GM19238 (cell line): Measurements from ENCODE around the gene CDH1.
"Not testable (repeated sequence)": the region's sequence is repeated elsewhere in the genome, so short reads cannot be mapped to it uniquely, and the experiment has no call there.

Experiments used
- DNase-seq: peaks from one replicate; pipeline ENCODE4 v3.0.0; 2011; ENCODE audit warnings: low spot score; ENCODE audit not compliant: insufficient read length

Gene CDH1

GRCh38 chr16:68787419-68787807 is 50.3 kb downstream of the CDH1 start:
- DNase-seq = not testable (repeated sequence)

GRCh38 chr16:68790130-68790761 is 53.2 kb downstream of the CDH1 start:
- DNase-seq = no peak

- no peak for DNase-seq
These were observed 53.9 kb downstream of the CDH1 start for GRCh38 chr16:68790944-68791343.

- DNase-seq = no peak
These were observed 55.6 kb downstream of the CDH1 start for GRCh38 chr16:68792465-68793324.

GRCh38 chr16:68793401-68793857 is 56.3 kb downstream of the CDH1 start:
- DNase-seq = no peak

GRCh38 chr16:68798398-68798797 is 61.3 kb downstream of the CDH1 start:
- no peak for DNase-seq

- DNase-seq = peak; percentile 64
These were observed 63.3 kb downstream of the CDH1 start for GRCh38 chr16:68800257-68800875.

GRCh38 chr16:68802190-68802589 is 65.1 kb downstream of the CDH1 start:
- DNase-seq = no peak

GRCh38 chr16:68806422-68806821 is 69.3 kb downstream of the CDH1 start:
- no peak for DNase-seq

- DNase-seq = no peak
These were observed 69.9 kb downstream of the CDH1 start for GRCh38 chr16:68806981-68807380.

GRCh38 chr16:68814516-68814915 is 77.4 kb downstream of the CDH1 start:
- DNase-seq = no peak

GRCh38 chr16:68823401-68824135 is 86.5 kb downstream of the CDH1 start:
- DNase-seq = no peak

- DNase-seq = no peak
These were observed 88.3 kb downstream of the CDH1 start for GRCh38 chr16:68825427-68825826.

GRCh38 chr16:68826652-68827051 is 89.6 kb downstream of the CDH1 start:
- DNase-seq = no peak

GRCh38 chr16:68833251-68833650 is 96.2 kb downstream of the CDH1 start:
- DNase-seq = no peak

GRCh38 chr16:68834550-68834949 is 97.5 kb downstream of the CDH1 start:
- DNase-seq = no peak

- DNase-seq = no peak
These were observed 98.9 kb downstream of the CDH1 start for GRCh38 chr16:68835970-68836369.

GRCh38 chr16:68839831-68840230 is 102.7 kb downstream of the CDH1 start:
- no peak for DNase-seq

- DNase-seq = not testable (repeated sequence)
These were observed 105.9 kb downstream of the CDH1 start for GRCh38 chr16:68842964-68843481.

- peak; percentile 81 for DNase-seq
These were observed 106.6 kb downstream of the CDH1 start, which contains the start of gene TANGO6 for GRCh38 chr16:68843482-68844210. TSS of gene TANGO6 (plus strand) at chr16:68843531. CDS start at chr16:68843618, 87 bp downstream.

GRCh38 chr16:68844211-68844564 is 107.1 kb downstream of the CDH1 start:
- DNase-seq = no peak
